ENCODE results near the gene ZNF664. TPM values are rescaled to one million over a fixed set of nuclear protein-coding genes. Genes with fewer than 3 reads are reported as not detected.
"Not testable (repeated sequence)": the region's sequence is repeated elsewhere in the genome, so short reads cannot be mapped to it uniquely, and the experiment has no call there.

Gene ZNF664
- total and polyA plus RNA-seq, 2 experiments from 2014 or later, result 40.5 to 115 TPM

DNA sequence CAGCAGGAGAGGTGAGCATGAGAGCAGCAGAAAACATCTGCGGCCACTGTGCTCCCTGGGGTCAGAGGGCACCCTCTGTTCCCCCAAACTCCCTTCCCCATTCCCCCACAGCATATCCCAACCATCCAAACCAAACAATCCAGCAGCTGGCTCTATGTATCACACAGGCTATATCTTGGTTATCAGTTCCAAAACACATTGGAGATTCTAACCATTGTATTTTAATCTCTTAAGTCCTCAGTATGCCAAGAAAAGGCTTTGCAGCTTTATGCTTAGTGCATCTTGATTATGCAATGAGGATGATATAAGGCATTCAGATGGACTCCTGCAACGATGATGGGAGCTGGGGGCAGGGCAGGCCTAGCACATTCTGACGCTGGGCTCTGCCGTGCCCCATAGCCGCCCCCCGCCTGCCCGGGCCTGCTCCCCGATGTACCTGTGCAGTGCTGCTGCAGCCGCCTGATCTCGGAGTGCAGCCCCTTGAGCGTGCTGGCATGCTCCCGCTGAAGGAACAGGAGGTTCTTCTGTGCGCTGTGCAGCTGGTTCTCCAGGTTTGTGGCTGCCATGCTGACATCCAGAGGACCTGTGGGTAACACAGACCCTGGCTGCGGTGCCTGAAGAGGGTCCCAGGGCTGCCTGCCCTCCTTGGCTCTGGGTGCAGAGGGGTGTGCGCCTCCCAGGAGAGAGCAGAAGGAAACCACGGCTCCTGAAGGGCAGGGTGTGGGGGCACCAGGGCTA is 29.9 kb upstream of the ZNF664 start:
- peaks cover 18% of the 10 kb centered on the region for H3K36me3 ChIP-seq
- TF ChIP-seq, protein P1, sequence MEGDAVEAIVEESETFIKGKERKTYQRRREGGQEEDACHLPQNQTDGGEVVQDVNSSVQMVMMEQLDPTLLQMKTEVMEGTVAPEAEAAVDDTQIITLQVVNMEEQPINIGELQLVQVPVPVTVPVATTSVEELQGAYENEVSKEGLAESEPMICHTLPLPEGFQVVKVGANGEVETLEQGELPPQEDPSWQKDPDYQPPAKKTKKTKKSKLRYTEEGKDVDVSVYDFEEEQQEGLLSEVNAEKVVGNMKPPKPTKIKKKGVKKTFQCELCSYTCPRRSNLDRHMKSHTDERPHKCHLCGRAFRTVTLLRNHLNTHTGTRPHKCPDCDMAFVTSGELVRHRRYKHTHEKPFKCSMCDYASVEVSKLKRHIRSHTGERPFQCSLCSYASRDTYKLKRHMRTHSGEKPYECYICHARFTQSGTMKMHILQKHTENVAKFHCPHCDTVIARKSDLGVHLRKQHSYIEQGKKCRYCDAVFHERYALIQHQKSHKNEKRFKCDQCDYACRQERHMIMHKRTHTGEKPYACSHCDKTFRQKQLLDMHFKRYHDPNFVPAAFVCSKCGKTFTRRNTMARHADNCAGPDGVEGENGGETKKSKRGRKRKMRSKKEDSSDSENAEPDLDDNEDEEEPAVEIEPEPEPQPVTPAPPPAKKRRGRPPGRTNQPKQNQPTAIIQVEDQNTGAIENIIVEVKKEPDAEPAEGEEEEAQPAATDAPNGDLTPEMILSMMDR (IDR thresholded peaks at IDR 0.05; ENCODE audit: low read depth, low read length), result no peak
- no peak overlapping the region for H3K4me3 ChIP-seq
- no peaks in the 10 kb centered on the region for H3K4me1 ChIP-seq (ENCODE audit: low read depth)
- no peaks in the 10 kb centered on the region for H3K9me3 ChIP-seq (ENCODE audit: low read depth)
- no peaks in the 10 kb centered on the region for H3K27me3 ChIP-seq
- peak in 1 of 2 donors; percentile 77 for DNase-seq (ENCODE audit: low read depth in 1 of 2, low spot score in 1 of 2)
- H3K27ac ChIP-seq, result no peak overlapping the region

DNA sequence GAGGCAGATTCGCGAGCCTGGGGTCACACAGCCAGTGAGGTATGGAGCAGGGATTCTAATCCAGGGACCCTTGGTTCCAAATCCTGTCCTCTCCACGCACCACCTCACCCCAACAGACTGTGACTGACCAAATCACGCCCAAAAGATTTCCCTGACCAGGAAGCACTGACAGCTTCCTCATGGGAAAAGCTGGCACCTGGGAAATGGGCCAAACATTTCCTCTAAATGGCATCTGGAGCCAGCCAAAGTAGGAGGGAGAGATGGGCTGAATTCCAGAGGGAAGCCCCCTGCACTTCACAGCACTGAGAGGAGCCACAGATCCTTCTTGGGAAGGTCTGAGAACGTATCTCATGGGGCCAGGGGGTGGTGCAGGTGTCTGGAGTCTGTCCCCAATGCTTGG is 29.2 kb upstream of the ZNF664 start:
- no peak overlapping the region for H3K27ac ChIP-seq
- no peak overlapping the region for H3K4me3 ChIP-seq
- H3K4me1 ChIP-seq (ENCODE audit: low read depth), result no peaks in the 10 kb centered on the region
- TF ChIP-seq, protein P1 (IDR thresholded peaks at IDR 0.05; ENCODE audit: low read depth, low read length), result no peak
- peaks cover 18% of the 10 kb centered on the region for H3K36me3 ChIP-seq
- DNase-seq (ENCODE audit: low read depth in 1 of 2, low spot score in 1 of 2), result no peak
- no peaks in the 10 kb centered on the region for H3K9me3 ChIP-seq (ENCODE audit: low read depth)
- no peaks in the 10 kb centered on the region for H3K27me3 ChIP-seq

DNA sequence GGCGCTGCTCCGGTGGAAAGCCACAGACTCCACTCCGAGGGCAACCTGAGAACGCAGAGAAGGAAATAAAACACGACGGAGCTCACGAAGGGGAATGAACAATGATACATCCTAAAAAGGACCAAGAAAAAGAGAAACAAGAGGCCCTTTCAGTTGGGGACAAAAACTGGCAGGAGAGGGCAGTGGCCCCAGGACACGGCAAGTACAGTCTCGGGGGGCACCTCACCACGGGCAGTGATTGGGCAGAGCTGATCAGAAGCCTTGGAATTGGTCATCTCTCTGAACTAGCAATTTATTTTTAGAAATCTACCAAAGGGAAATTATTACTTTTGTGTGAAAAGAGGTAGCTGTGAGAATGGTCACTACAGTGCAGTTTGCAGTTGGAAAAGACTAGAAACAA is 28.3 kb upstream of the ZNF664 start:
- H3K4me1 ChIP-seq (ENCODE audit: low read depth), result no peaks in the 10 kb centered on the region
- no peaks in the 10 kb centered on the region for H3K27me3 ChIP-seq
- TF ChIP-seq, protein P1 (IDR thresholded peaks at IDR 0.05; ENCODE audit: low read depth, low read length), result no peak
- H3K4me3 ChIP-seq, result no peak overlapping the region
- H3K27ac ChIP-seq, result no peak overlapping the region
- no peak for DNase-seq (ENCODE audit: low read depth in 1 of 2, low spot score in 1 of 2)
- peaks cover 18% of the 10 kb centered on the region for H3K36me3 ChIP-seq
- no peaks in the 10 kb centered on the region for H3K9me3 ChIP-seq (ENCODE audit: low read depth)

DNA sequence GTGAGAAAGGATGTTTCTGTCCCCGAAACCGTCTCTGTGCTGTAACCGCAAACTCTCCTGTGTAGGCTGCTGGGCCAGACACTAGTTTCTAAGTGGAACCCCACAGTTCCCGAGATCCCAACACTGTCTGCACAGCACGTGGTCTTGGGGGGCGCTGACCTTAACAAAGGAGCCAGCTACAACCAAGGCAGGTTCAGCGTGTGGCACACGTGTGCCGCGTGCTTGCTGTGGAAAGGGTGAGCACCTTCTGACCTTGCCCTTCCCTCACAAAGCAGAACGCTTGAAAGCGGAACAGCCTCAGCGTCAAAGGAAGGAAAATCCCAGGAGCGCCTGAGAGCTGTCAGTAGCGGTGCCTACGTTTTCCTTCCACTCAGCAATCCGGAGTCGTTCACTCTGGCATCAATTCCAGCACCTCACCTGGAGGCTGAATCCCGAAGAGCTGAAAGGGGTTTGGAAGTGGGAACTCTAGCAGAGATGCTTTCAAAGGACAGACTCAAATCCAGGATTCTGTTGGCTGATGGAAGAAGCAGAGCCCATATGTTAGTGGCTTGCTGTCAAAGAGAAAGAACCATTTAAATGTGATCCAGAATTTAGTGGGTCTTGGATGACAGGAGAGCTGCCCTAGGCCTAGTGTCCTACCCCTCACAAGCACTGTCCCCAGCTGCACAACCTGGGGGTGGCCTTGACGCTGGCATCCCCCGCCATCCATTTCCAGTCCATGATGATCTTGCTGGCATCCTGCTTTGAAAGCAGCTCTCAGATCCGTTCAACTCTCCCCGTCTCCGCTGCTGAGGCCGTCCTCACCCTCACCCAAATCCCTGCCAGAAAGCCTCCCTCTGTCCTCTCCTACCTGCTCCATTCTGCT is 27.5 kb upstream of the ZNF664 start:
- H3K4me1 ChIP-seq (ENCODE audit: low read depth), result no peaks in the 10 kb centered on the region
- no peaks in the 10 kb centered on the region for H3K9me3 ChIP-seq (ENCODE audit: low read depth)
- H3K27me3 ChIP-seq, result no peaks in the 10 kb centered on the region
- TF ChIP-seq, protein P1 (IDR thresholded peaks at IDR 0.05; ENCODE audit: low read depth, low read length), result no peak
- peaks cover 11% of the 10 kb centered on the region for H3K36me3 ChIP-seq
- no peak overlapping the region for H3K27ac ChIP-seq
- no peak for DNase-seq (ENCODE audit: low read depth in 1 of 2, low spot score in 1 of 2)
- no peak overlapping the region for H3K4me3 ChIP-seq

DNA sequence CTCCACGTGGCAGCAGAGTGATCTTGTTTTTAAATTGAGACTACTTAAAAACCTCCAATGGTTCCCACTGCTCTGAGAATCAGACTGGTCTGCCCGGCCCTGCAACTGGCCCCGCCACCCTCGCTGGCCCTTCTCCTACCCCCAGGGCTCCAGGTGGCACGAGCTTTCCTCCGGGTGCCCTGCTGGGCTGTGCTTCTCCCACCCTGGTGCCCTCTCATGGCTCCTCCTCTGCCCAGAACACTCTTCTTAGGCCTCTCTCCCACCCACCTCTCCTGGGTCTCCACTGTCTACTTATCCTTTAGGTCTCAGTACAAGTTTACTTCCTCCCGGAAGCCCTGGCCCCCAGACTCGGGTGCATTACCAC is 26.9 kb upstream of the ZNF664 start:
- TF ChIP-seq, protein P1 (IDR thresholded peaks at IDR 0.05; ENCODE audit: low read depth, low read length), result no peak
- Histone ChIP-seq H3K4me3 (no peak overlapping the region), H3K4me1 (ENCODE audit: low read depth) (no peaks in the 10 kb centered on the region), H3K36me3 (peaks cover 11% of the 10 kb centered on the region), H3K27me3 (no peaks in the 10 kb centered on the region), H3K27ac (no peak overlapping the region), H3K9me3 (ENCODE audit: low read depth) (no peaks in the 10 kb centered on the region)
- no peak for DNase-seq (ENCODE audit: low read depth in 1 of 2, low spot score in 1 of 2)

DNA sequence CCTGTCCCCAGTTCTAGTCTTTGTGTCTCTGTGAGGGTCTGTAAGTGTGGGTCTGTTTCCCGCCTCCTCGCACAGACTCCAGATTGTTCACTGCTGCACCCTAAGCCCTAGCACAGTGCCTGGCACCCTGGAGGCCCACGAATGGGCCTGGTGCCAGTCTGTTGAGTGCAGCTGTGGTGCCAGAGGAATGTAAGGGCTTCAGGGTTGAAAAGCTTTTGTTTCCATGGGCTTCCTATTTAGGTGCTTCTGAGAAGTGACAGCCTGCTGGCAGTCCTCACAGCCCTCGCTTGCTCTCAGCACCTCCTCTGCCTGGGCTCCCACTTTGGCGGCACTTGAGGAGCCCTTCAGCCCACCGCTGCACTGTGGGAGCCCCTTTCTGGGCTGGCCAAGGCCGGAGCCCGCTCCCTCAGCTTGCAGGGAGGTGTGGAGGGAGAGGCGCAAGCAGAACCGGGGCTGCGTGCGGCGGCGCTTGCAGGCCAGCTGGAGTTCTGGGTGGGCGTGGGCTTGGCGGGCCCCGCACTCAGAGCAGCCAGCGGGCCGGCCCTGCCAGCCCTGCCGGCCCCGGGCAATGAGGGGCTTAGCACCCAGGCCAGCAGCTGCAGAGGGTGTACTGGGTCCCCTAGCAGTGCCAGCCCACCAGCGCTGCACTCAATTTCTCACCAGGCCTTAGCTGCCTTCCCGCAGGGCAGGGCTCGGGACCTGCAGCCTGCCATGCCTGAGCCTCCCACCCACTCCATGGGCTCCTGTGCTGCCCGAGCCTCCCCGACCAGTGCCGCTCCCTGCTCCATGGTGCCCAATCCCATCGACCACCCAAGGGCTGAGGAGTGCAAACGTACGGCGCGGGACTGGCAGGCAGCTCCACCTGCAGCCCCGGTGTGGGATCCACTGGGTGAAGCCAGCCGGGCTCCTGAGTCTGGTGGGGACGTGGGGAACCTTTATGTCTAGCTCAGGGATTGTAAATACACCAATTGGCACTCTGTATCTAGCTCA is 26.2 kb upstream of the ZNF664 start:
- H3K36me3 ChIP-seq, result peaks cover 11% of the 10 kb centered on the region
- not testable (repeated sequence) for H3K4me3 ChIP-seq; H3K27ac ChIP-seq; H3K4me1 ChIP-seq (ENCODE audit: low read depth); DNase-seq (ENCODE audit: low read depth in 1 of 2, low spot score in 1 of 2); H3K27me3 ChIP-seq; H3K9me3 ChIP-seq (ENCODE audit: low read depth)

DNA sequence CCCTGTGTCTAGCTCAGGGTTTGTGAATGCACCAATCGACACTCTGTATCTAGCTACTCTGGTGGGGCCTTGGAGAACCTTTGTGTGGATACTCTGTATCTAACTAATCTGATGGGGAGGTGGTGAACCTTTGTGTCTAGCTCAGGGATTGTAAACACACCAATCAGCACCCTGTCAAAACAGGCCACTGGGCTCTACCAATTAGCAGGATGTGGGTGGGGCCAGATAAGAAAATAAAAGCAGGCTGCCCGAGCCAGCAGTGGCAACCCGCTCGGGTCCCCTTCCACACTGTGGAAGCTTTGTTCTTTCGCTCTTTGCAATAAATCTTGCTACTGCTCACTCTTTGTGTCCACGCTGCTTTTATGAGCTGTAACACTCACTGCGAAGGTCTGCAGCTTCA is 25.5 kb upstream of the ZNF664 start:
- H3K27ac ChIP-seq; DNase-seq (ENCODE audit: low read depth in 1 of 2, low spot score in 1 of 2); H3K9me3 ChIP-seq (ENCODE audit: low read depth); H3K4me1 ChIP-seq (ENCODE audit: low read depth); H3K36me3 ChIP-seq; H3K27me3 ChIP-seq; H3K4me3 ChIP-seq: not testable (repeated sequence)
